Measurements from ENCODE around the gene CFTR.
"Not testable (repeated sequence)": the region's sequence is repeated elsewhere in the genome, so short reads cannot be mapped to it uniquely, and the experiment has no call there.

Gene CFTR

GRCh38 chr7:117502331-117502730 is 22.5 kb downstream of the CFTR start:
- DNase-seq = no peak

GRCh38 chr7:117505238-117505637 is 25.4 kb downstream of the CFTR start:
- DNase-seq = no peak

- DNase-seq = no peak
Observed at GRCh38 chr7:117508676-117509075, 28.9 kb downstream of the CFTR start.

- DNase-seq = not testable (repeated sequence)
Observed at GRCh38 chr7:117517194-117517593, 37.4 kb downstream of the CFTR start.

GRCh38 chr7:117530390-117530789 is 50.6 kb downstream of the CFTR start:
- no peak for DNase-seq

- DNase-seq = no peak
Observed at GRCh38 chr7:117531595-117532244, 51.9 kb downstream of the CFTR start.

- DNase-seq = no peak
Observed at GRCh38 chr7:117538053-117538452, 58.2 kb downstream of the CFTR start.

- DNase-seq = no peak
Observed at GRCh38 chr7:117544061-117544460, 64.2 kb downstream of the CFTR start.

- DNase-seq = no peak
Observed at GRCh38 chr7:117548035-117548434, 68.2 kb downstream of the CFTR start.

- DNase-seq = peak; percentile 1
Observed at GRCh38 chr7:117550625-117551024, 70.8 kb downstream of the CFTR start.

- no peak for DNase-seq
Observed at GRCh38 chr7:117552660-117553059, 72.8 kb downstream of the CFTR start.

GRCh38 chr7:117555260-117555659 is 75.4 kb downstream of the CFTR start:
- no peak for DNase-seq

- DNase-seq = no peak
Observed at GRCh38 chr7:117559391-117559790, 79.6 kb downstream of the CFTR start.

- no peak for DNase-seq
Observed at GRCh38 chr7:117560030-117560429, 80.2 kb downstream of the CFTR start.

GRCh38 chr7:117562759-117563158 is 82.9 kb downstream of the CFTR start:
- no peak for DNase-seq

GRCh38 chr7:117564080-117564479 is 84.3 kb downstream of the CFTR start:
- no peak for DNase-seq

GRCh38 chr7:117564627-117565026 is 84.8 kb downstream of the CFTR start:
- no peak for DNase-seq

- no peak for DNase-seq
Observed at GRCh38 chr7:117565226-117565625, 85.4 kb downstream of the CFTR start.

GRCh38 chr7:117567781-117568180 is 88.0 kb downstream of the CFTR start:
- no peak for DNase-seq

- no peak for DNase-seq
Observed at GRCh38 chr7:117572856-117573620, 93.2 kb downstream of the CFTR start.

- DNase-seq = no peak
Observed at GRCh38 chr7:117581424-117581823, 101.6 kb downstream of the CFTR start.

GRCh38 chr7:117582219-117582704 is 102.4 kb downstream of the CFTR start:
- DNase-seq = peak; percentile 3

- DNase-seq = no peak
Observed at GRCh38 chr7:117587931-117588330, 108.1 kb downstream of the CFTR start.

GRCh38 chr7:117588352-117588794 is 108.5 kb downstream of the CFTR start:
- no peak for DNase-seq
